HUES64 (cell line): ENCODE results near the gene PODNL1.

ENCODE experiments used
- H3K27ac ChIP-seq: 2 replicates; pipeline ENCODE4 v1.7.0; 2013; ENCODE audit warnings: low read depth, low read length, inconsistent platforms
- H3K27me3 ChIP-seq: 2 replicates; pipeline ENCODE4 v1.6.1; 2013; ENCODE audit warnings: mild to moderate bottlenecking, low read length; ENCODE audit not compliant: insufficient read depth
- H3K36me3 ChIP-seq: 2 replicates; pipeline ENCODE4 v1.6.1; 2013; ENCODE audit warnings: mild to moderate bottlenecking, low read length; ENCODE audit not compliant: insufficient read depth
- H3K4me1 ChIP-seq: 2 replicates; pipeline ENCODE4 v1.6.1; 2013; ENCODE audit warnings: mild to moderate bottlenecking, low read length, moderate library complexity; ENCODE audit not compliant: insufficient read depth
- H3K4me3 ChIP-seq: 2 replicates; pipeline ENCODE4 v1.5.1; 2013; ENCODE audit warnings: mild to moderate bottlenecking, low read length, moderate library complexity
- H3K9ac ChIP-seq: 2 replicates; pipeline ENCODE4 v1.6.1; 2013; ENCODE audit warnings: mild to moderate bottlenecking, low read depth, low read length
- H3K9me3 ChIP-seq: 2 replicates; pipeline ENCODE4 v1.6.1; 2013; ENCODE audit warnings: low read depth, low read length; ENCODE audit not compliant: insufficient read depth
- WGBS: fragments of 150-250, 120-280 bp; methylation state at CpG from one replicate; pipeline ENCODE4 v1.1.7; 2013; ENCODE audit warnings: missing lambda C conversion rate; 5-methylcytosine and 5-hydroxymethylcytosine counted together

PODNL1 gene

GRCh38 chr19:13955662-13956364 lies 17.6 kb upstream of the PODNL1 start:
- 96% methylated on average over 42 of the region's 42 CpGs for WGBS
- Histone ChIP-seq H3K4me3 (no peak overlapping the region), H3K27ac (no peak overlapping the region), H3K27me3 (no peaks in the 10 kb centered on the region), H3K9ac (no peak overlapping the region), H3K9me3 (no peaks in the 10 kb centered on the region), H3K36me3 (peaks cover 64% of the 10 kb centered on the region), H3K4me1 (peaks cover 4% of the 10 kb centered on the region; the same call in 1 of the 2 replicates)

- WGBS, result 95% methylated on average over 15 of the region's 15 CpGs
- H3K4me3 ChIP-seq, result no peak overlapping the region
- peaks cover 51% of the 10 kb centered on the region for H3K36me3 ChIP-seq
- no peaks in the 10 kb centered on the region for H3K9me3 ChIP-seq
- no peak overlapping the region for H3K9ac ChIP-seq
- no peak overlapping the region for H3K27ac ChIP-seq
- peaks cover 4% of the 10 kb centered on the region; the same call in 1 of the 2 replicates for H3K4me1 ChIP-seq
- H3K27me3 ChIP-seq, result no peaks in the 10 kb centered on the region
Measured at GRCh38 chr19:13954185-13954584, 16.0 kb upstream of the PODNL1 start.

- peak overlapping the region; percentile 56 for H3K9ac ChIP-seq
- H3K27me3 ChIP-seq, result no peaks in the 10 kb centered on the region
- peak overlapping the region; percentile 74 for H3K27ac ChIP-seq
- peaks cover 42% of the 10 kb centered on the region for H3K36me3 ChIP-seq
- H3K4me3 ChIP-seq, result peak overlapping the region; percentile 68
- H3K4me1 ChIP-seq, result peaks cover 4% of the 10 kb centered on the region; the same call in 1 of the 2 replicates
- H3K9me3 ChIP-seq, result no peaks in the 10 kb centered on the region
- WGBS, result 15% methylated on average over 13 of the region's 13 CpGs
Measured at GRCh38 chr19:13952931-13953531, 14.8 kb upstream of the PODNL1 start.

- H3K4me3 ChIP-seq, result peak within 1 kb of the TSS; percentile 68
- H3K36me3 ChIP-seq, result peaks cover 35% of the 10 kb centered on the region
- no peaks in the 10 kb centered on the region for H3K9me3 ChIP-seq
- peaks cover 4% of the 10 kb centered on the region; the same call in 1 of the 2 replicates for H3K4me1 ChIP-seq
- H3K27ac ChIP-seq, result peak within 1 kb of the TSS; percentile 97
- H3K27me3 ChIP-seq, result no peaks in the 10 kb centered on the region
- WGBS, result 1% methylated on average over 56 of the region's 65 CpGs
- peak within 1 kb of the TSS; percentile 97 for H3K9ac ChIP-seq
Measured at GRCh38 chr19:13952154-13952930, 14.1 kb upstream of the PODNL1 start, which contains the start of gene DCAF15. Gene DCAF15 (plus strand): TSS chr19:13952509. CDS start chr19:13952513, 4 bp downstream.

GRCh38 chr19:13951799-13952153 lies 13.6 kb upstream of the PODNL1 start:
- H3K9ac ChIP-seq, result no peak overlapping the region
- H3K27me3 ChIP-seq, result no peaks in the 10 kb centered on the region
- WGBS, result 18% methylated on average over 20 of the region's 20 CpGs
- no peaks in the 10 kb centered on the region for H3K9me3 ChIP-seq
- H3K4me1 ChIP-seq, result peaks cover 4% of the 10 kb centered on the region; the same call in 1 of the 2 replicates
- peaks cover 29% of the 10 kb centered on the region for H3K36me3 ChIP-seq
- H3K27ac ChIP-seq, result no peak overlapping the region
- peak overlapping the region; percentile 57 for H3K4me3 ChIP-seq

GRCh38 chr19:13951043-13951442 lies 12.8 kb upstream of the PODNL1 start:
- no peak overlapping the region for H3K4me3 ChIP-seq
- no peaks in the 10 kb centered on the region for H3K9me3 ChIP-seq
- H3K27me3 ChIP-seq, result no peaks in the 10 kb centered on the region
- H3K36me3 ChIP-seq, result peaks cover 22% of the 10 kb centered on the region
- H3K9ac ChIP-seq, result no peak overlapping the region
- no peak overlapping the region for H3K27ac ChIP-seq
- WGBS, result 75% methylated on average over 1 of the region's 2 CpGs
- peaks cover 4% of the 10 kb centered on the region; the same call in 1 of the 2 replicates for H3K4me1 ChIP-seq

GRCh38 chr19:13946414-13946813 lies 8.2 kb upstream of the PODNL1 start:
- Histone ChIP-seq H3K9ac (no peak overlapping the region), H3K9me3 (no peaks in the 10 kb centered on the region; the same call in 1 of the 2 replicates), H3K4me1 (no peaks in the 10 kb centered on the region), H3K27ac (no peak overlapping the region), H3K36me3 (no peaks in the 10 kb centered on the region), H3K27me3 (no peaks in the 10 kb centered on the region), H3K4me3 (no peak overlapping the region)
- WGBS, result 96% methylated on average over 4 of the region's 4 CpGs

GRCh38 chr19:13942023-13942684 lies 3.9 kb upstream of the PODNL1 start:
- 90% methylated on average over 1 of the region's 1 CpG for WGBS
- no peak overlapping the region for H3K27ac ChIP-seq
- peaks cover 5% of the 10 kb centered on the region; the same call in 1 of the 2 replicates for H3K4me1 ChIP-seq
- no peak overlapping the region for H3K9ac ChIP-seq
- no peaks in the 10 kb centered on the region for H3K36me3 ChIP-seq
- H3K4me3 ChIP-seq, result no peak overlapping the region
- peaks cover 2% of the 10 kb centered on the region; the same call in 1 of the 2 replicates for H3K27me3 ChIP-seq
- H3K9me3 ChIP-seq, result no peaks in the 10 kb centered on the region; the same call in 1 of the 2 replicates

GRCh38 chr19:13937479-13938300 lies 527 bp downstream of the PODNL1 start:
- Histone ChIP-seq H3K36me3 (no peaks in the 10 kb centered on the region), H3K27ac (no peak overlapping the region), H3K4me1 (peaks cover 14% of the 10 kb centered on the region), H3K9ac (no peak overlapping the region), H3K9me3 (no peaks in the 10 kb centered on the region; the same call in 1 of the 2 replicates), H3K4me3 (peak overlapping the region; percentile 13; the same call in 1 of the 2 replicates), H3K27me3 (peaks cover 2% of the 10 kb centered on the region; the same call in 1 of the 2 replicates)
- 36% methylated on average over 28 of the region's 29 CpGs for WGBS
